GM13976 (cell line): ENCODE results near the gene SLC7A6.

Experiments used
- DNase-seq: peaks from one replicate; pipeline ENCODE4 v3.0.0; 2012; ENCODE audit warnings: low spot score
- CTCF ChIP-seq: IDR thresholded peaks from 2 replicates; pipeline ENCODE4 v1.5.1; 2012; ENCODE audit warnings: borderline replicate concordance, mild to moderate bottlenecking; ENCODE audit not compliant: insufficient read depth; ENCODE audit errors: extremely low read depth, missing control alignments, control extremely low read depth
- in situ Hi-C: fragments of 300-500 bp; cut with MboI; formaldehyde crosslinking; loops from one replicate; pipeline ENCODE4 v1.12.0; 2022; ENCODE audit warnings: low sequenced_read_pairs, mixed read lengths, inconsistent platforms; ENCODE audit not compliant: unreplicated experiment

SLC7A6 gene

GRCh38 chr16:68282064-68282452 is 17.7 kb downstream of the SLC7A6 start:
- in situ Hi-C loops = no loop called here
- no peak for TF ChIP-seq CTCF
- no peak for DNase-seq

GRCh38 chr16:68283346-68283745 is 19.0 kb downstream of the SLC7A6 start:
- DNase-seq = no peak
- in situ Hi-C loops = no loop called here
- no peak for TF ChIP-seq CTCF

- in situ Hi-C loops = no loop called here
- DNase-seq = peak; percentile 58
- no peak for TF ChIP-seq CTCF
These were observed 19.7 kb downstream of the SLC7A6 start for GRCh38 chr16:68283801-68284598.

GRCh38 chr16:68284847-68285246 is 20.5 kb downstream of the SLC7A6 start:
- DNase-seq = peak; percentile 69
- in situ Hi-C loops = no loop called here

GRCh38 chr16:68285683-68286082 is 21.4 kb downstream of the SLC7A6 start:
- in situ Hi-C loops = no loop called here
- no peak for TF ChIP-seq CTCF
- no peak for DNase-seq

More at GRCh38 chr16:68284847-68285246, 20.5 kb downstream of the SLC7A6 start:
- TF ChIP-seq CTCF = no peak

- no peak for DNase-seq
- TF ChIP-seq CTCF = no peak
- in situ Hi-C loops = no loop called here
These were observed 22.1 kb downstream of the SLC7A6 start for GRCh38 chr16:68286153-68287074.
